Panc1 (cell line): ENCODE results near the gene AMBP. TPM values are rescaled to one million over a fixed set of nuclear protein-coding genes. Genes with fewer than 3 reads are reported as not detected.

Source experiments
- ATAC-seq: fragments of 200-7000 bp; cut with Tn5 transposase; 2 replicates; pipeline ENCODE4 v1.9.1; 2020; ENCODE audit warnings: mild to moderate bottlenecking, moderate library complexity
- BruUV-seq: library from RNA; stranded (reverse); fragments of 400-500 nt; replicated peaks from 2 replicates; lab custom pipeline; 2021; lab: Mats Ljungman, UMichigan
- CTCF ChIA-PET: fragments of 300-600 bp; sonication (Branson Sonifier 250); formaldehyde crosslinking; loops from one replicate; lab custom pipeline; 2022; ENCODE audit warnings: antibody characterized with exemption; lab: Charles Lee
- POLR2A ChIA-PET: fragments of 300-600 bp; sonication (Branson Sonifier 250); formaldehyde crosslinking; loops from one replicate; lab custom pipeline; 2022; ENCODE audit warnings: antibody characterized with exemption; lab: Charles Lee
- DNase-seq: peaks from one replicate; pipeline ENCODE4 v3.0.0-alpha.2; 2010; ENCODE audit warnings: low read depth, low spot score
- H3K27ac ChIP-seq: 2 replicates; pipeline ENCODE4 v1.5.1; 2011; ENCODE audit warnings: mild to moderate bottlenecking, low read length, inconsistent platforms
- H3K27me3 ChIP-seq: fragments of 200-500 bp; sonication (Bioruptor generic); 2 replicates; pipeline ENCODE4 v1.6.0; 2014; ENCODE audit warnings: low read length, inconsistent platforms; ENCODE audit not compliant: control insufficient read depth, insufficient read depth
- H3K36me3 ChIP-seq: fragments of 200-500 bp; sonication (Bioruptor generic); 2 replicates; pipeline ENCODE4 v1.5.1; 2014; ENCODE audit warnings: inconsistent platforms, mild to moderate bottlenecking, low read length, moderate library complexity; ENCODE audit not compliant: control insufficient read depth, insufficient read depth
- H3K4me1 ChIP-seq: 2 replicates; pipeline ENCODE4 v1.5.1; 2011; ENCODE audit warnings: inconsistent platforms, mild to moderate bottlenecking, low read length, moderate library complexity; ENCODE audit not compliant: control insufficient read depth, insufficient read depth
- H3K4me3 ChIP-seq, 2 experiments: 2 replicates each; pipeline ENCODE4 v1.5.1; 2011 to 2012; ENCODE audit warnings: low read depth in 2 of 2, low read length in 2 of 2, mild to moderate bottlenecking in 2 of 2, inconsistent platforms in 1 of 2, moderate library complexity in 1 of 2
- H3K9me3 ChIP-seq: fragments of 200-500 bp; sonication (Bioruptor generic); 2 replicates; pipeline ENCODE4 v1.5.1; 2014; ENCODE audit warnings: low read depth, mild to moderate bottlenecking, inconsistent platforms, low read length, moderate library complexity; ENCODE audit not compliant: control insufficient read depth, insufficient read depth
- POLR2AphosphoS5 ChIP-seq: IDR thresholded peaks from 2 replicates; pipeline ENCODE4 v1.6.1; 2012; ENCODE audit warnings: mild to moderate bottlenecking, low read depth, low read length, moderate library complexity
- REST ChIP-seq, 2 experiments: IDR thresholded peaks; 2 replicates each; pipeline ENCODE4 v1.6.1; 2011 to 2012; ENCODE audit warnings: low read depth in 2 of 2, control low read depth in 1 of 2, low read length in 1 of 2, mild to moderate bottlenecking in 1 of 2, moderate library complexity in 1 of 2; ENCODE audit not compliant: insufficient read depth in 1 of 2
- SIN3A ChIP-seq: IDR thresholded peaks from 2 replicates; pipeline ENCODE4 v1.6.1; 2012; ENCODE audit warnings: low read depth, mild to moderate bottlenecking, low read length, moderate library complexity, borderline replicate concordance; ENCODE audit not compliant: insufficient read depth
- TCF7L2 ChIP-seq: IDR thresholded peaks from 2 replicates; pipeline ENCODE4 v1.6.1; 2011; ENCODE audit warnings: mild to moderate bottlenecking, low read depth, low read length, inconsistent platforms
- in situ Hi-C: cut with HindIII; loops from 2 replicates; pipeline ENCODE4 v1.10.0; 2016; ENCODE audit warnings: low sequenced_read_pairs, low pct_unique_long_range_greater_than_20kb
- intact Hi-C: fragments of 100-400 bp; cut with micrococcal nuclease; formaldehyde crosslinking; loops from one replicate; pipeline ENCODE4 v1.10.0; 2022; ENCODE audit not compliant: unreplicated experiment
- total RNA-seq: library from RNA; stranded (reverse); gene quantifications from one replicate; pipeline ENCODE4 v1.2.1, GENCODE V29; 2021; ENCODE audit not compliant: unreplicated experiment
- TF ChIP-seq, protein P1 (sequence below): fragments of 450-650 bp; IDR thresholded peaks from 2 replicates; pipeline ENCODE4 v1.5.1; 2017; ENCODE audit warnings: mild to moderate bottlenecking

Gene AMBP
- total RNA-seq, 1 experiment from 2014 or later = 1.7 TPM

GRCh38 chr9:114124138-114124537, 46.0 kb upstream of the AMBP start:
- no peak for TF ChIP-seq TCF7L2
- no peak for TF ChIP-seq REST (IDR thresholded peaks at IDR 0.05; ENCODE audit: insufficient read depth in 1 of 2, low read depth in 2 of 2, low read length in 1 of 2)
- TF ChIP-seq POLR2AphosphoS5 = no peak
- TF ChIP-seq, protein P1, sequence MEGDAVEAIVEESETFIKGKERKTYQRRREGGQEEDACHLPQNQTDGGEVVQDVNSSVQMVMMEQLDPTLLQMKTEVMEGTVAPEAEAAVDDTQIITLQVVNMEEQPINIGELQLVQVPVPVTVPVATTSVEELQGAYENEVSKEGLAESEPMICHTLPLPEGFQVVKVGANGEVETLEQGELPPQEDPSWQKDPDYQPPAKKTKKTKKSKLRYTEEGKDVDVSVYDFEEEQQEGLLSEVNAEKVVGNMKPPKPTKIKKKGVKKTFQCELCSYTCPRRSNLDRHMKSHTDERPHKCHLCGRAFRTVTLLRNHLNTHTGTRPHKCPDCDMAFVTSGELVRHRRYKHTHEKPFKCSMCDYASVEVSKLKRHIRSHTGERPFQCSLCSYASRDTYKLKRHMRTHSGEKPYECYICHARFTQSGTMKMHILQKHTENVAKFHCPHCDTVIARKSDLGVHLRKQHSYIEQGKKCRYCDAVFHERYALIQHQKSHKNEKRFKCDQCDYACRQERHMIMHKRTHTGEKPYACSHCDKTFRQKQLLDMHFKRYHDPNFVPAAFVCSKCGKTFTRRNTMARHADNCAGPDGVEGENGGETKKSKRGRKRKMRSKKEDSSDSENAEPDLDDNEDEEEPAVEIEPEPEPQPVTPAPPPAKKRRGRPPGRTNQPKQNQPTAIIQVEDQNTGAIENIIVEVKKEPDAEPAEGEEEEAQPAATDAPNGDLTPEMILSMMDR = no peak
- TF ChIP-seq SIN3A = no peak
- no peaks in the 10 kb centered on the region for H3K4me1 ChIP-seq
- no peak for ATAC-seq
- no peaks in the 10 kb centered on the region for H3K36me3 ChIP-seq
- no TSS peak for BruUV-seq
- no peaks in the 10 kb centered on the region for H3K9me3 ChIP-seq
- H3K27me3 ChIP-seq = no peaks in the 10 kb centered on the region
- DNase-seq = no peak
- in situ Hi-C loops (no loop called here), intact Hi-C loops (no loop called here)
- H3K27ac ChIP-seq = no peak overlapping the region
- ChIA-PET POLR2A (no interaction called here), CTCF (no interaction called here)
- no peak overlapping the region for H3K4me3 ChIP-seq

GRCh38 chr9:114123031-114123977, 45.2 kb upstream of the AMBP start:
- CTCF ChIA-PET = no interaction called here
- H3K27me3 ChIP-seq = no peaks in the 10 kb centered on the region
- ATAC-seq (no peak), DNase-seq (no peak)
- no peak overlapping the region for H3K27ac ChIP-seq
- no TSS peak for BruUV-seq
- no peaks in the 10 kb centered on the region for H3K4me1 ChIP-seq
- in situ Hi-C loops (no loop called here), intact Hi-C loops (no loop called here)
- POLR2A ChIA-PET = no interaction called here
- no peaks in the 10 kb centered on the region for H3K36me3 ChIP-seq
- TF ChIP-seq TCF7L2 (no peak), POLR2AphosphoS5 (no peak), SIN3A (no peak), REST (IDR thresholded peaks at IDR 0.05; ENCODE audit: insufficient read depth in 1 of 2, low read depth in 2 of 2, low read length in 1 of 2) (no peak)
- TF ChIP-seq, protein P1 = no peak
- no peaks in the 10 kb centered on the region for H3K9me3 ChIP-seq
- no peak overlapping the region for H3K4me3 ChIP-seq
